Measurements from ENCODE around the gene SPTBN2.

DNA sequence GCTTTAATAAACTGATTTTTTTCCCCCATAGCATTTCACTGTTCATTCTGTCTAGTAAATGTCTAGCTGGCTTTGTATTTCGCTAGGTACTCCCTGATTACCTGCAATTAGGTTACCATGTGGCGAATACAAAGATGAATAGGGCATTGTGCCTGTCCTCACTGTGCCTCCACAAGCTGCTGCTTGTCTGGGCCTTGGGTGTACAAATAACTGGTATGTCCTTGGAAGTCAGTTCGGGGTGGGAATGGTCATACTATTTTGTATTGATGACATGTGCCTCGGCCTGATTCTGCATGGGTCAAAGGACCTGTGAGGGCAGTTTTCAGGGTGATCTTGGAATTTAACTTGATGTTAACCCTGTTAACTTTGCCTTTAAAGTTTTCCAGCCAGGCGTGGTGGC lies 79.1 kb downstream of the SPTBN2 start:
- TF ChIP-seq TAF1 (IDR thresholded peaks at IDR 0.05; ENCODE audit: low read depth) (no peak), TEAD4 (IDR thresholded peaks at IDR 0.05) (no peak), EGR1 (IDR thresholded peaks at IDR 0.05) (no peak), EP300 (IDR thresholded peaks at IDR 0.05; ENCODE audit: borderline replicate concordance) (no peak), RAD21 (IDR thresholded peaks at IDR 0.05; ENCODE audit: low read depth) (no peak), CEBPB (IDR thresholded peaks at IDR 0.05) (no peak), TCF12 (IDR thresholded peaks at IDR 0.05; ENCODE audit: low read depth) (no peak), ZBTB7A (IDR thresholded peaks at IDR 0.05; ENCODE audit: low read depth) (no peak), YY1 (IDR thresholded peaks at IDR 0.05; ENCODE audit: low read depth) (no peak)
- TF ChIP-seq, protein P1, sequence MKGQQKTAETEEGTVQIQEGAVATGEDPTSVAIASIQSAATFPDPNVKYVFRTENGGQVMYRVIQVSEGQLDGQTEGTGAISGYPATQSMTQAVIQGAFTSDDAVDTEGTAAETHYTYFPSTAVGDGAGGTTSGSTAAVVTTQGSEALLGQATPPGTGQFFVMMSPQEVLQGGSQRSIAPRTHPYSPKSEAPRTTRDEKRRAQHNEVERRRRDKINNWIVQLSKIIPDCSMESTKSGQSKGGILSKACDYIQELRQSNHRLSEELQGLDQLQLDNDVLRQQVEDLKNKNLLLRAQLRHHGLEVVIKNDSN (IDR thresholded peaks at IDR 0.05): no peak
- TF ChIP-seq, protein P2, sequence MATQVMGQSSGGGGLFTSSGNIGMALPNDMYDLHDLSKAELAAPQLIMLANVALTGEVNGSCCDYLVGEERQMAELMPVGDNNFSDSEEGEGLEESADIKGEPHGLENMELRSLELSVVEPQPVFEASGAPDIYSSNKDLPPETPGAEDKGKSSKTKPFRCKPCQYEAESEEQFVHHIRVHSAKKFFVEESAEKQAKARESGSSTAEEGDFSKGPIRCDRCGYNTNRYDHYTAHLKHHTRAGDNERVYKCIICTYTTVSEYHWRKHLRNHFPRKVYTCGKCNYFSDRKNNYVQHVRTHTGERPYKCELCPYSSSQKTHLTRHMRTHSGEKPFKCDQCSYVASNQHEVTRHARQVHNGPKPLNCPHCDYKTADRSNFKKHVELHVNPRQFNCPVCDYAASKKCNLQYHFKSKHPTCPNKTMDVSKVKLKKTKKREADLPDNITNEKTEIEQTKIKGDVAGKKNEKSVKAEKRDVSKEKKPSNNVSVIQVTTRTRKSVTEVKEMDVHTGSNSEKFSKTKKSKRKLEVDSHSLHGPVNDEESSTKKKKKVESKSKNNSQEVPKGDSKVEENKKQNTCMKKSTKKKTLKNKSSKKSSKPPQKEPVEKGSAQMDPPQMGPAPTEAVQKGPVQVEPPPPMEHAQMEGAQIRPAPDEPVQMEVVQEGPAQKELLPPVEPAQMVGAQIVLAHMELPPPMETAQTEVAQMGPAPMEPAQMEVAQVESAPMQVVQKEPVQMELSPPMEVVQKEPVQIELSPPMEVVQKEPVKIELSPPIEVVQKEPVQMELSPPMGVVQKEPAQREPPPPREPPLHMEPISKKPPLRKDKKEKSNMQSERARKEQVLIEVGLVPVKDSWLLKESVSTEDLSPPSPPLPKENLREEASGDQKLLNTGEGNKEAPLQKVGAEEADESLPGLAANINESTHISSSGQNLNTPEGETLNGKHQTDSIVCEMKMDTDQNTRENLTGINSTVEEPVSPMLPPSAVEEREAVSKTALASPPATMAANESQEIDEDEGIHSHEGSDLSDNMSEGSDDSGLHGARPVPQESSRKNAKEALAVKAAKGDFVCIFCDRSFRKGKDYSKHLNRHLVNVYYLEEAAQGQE (IDR thresholded peaks at IDR 0.05; ENCODE audit: low read depth): no peak
- TF ChIP-seq, protein P3, sequence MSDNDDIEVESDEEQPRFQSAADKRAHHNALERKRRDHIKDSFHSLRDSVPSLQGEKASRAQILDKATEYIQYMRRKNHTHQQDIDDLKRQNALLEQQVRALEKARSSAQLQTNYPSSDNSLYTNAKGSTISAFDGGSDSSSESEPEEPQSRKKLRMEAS (IDR thresholded peaks at IDR 0.05): no peak

Measured in Ishikawa (cell line).